ENCODE measurements around the gene RUBCNL. TPM values are rescaled to one million over a fixed set of nuclear protein-coding genes. Genes with fewer than 3 reads are reported as not detected.

The RUBCNL gene
- total and polyA plus RNA-seq, 9 of the 15 experiments (the other 6 are each of a cell fraction or from before 2014, with no cell fraction given): 0.04 to 0.35 (median 0.12) TPM; not detected in 3

DNA sequence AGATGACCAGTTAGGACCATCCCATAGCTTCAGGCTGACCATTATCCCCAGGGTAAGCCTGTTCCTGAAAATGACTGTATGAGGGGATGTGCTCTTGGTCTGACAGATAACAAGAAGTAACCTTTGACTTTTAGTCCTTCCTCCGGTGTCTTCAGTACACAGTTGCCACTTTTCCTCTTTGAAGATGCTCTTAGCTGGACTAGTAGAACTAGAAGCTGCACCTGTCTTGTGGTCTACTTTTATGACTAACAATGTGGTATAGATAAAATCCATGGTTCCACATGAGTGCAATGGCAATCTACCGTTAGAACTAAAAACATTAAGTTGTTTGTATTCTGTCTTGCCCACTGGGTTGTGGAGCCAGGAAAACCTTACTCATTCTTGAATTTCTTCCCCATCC is 5.9 kb upstream of the RUBCNL start:
- Histone ChIP-seq H3K79me2 (ENCODE audit: control insufficient read depth, insufficient read depth, low read length) (no peaks in the 10 kb centered on the region), H4K20me1 (replicated peaks; ENCODE audit: control insufficient read depth, insufficient read depth, low read length) (no peaks in the 10 kb centered on the region), H3K36me3 (ENCODE audit: control insufficient read depth, insufficient read depth, low read length) (no peaks in the 10 kb centered on the region), H3K4me3 (no peak overlapping the region), H3K9me3 (replicated peaks; ENCODE audit: control insufficient read depth, insufficient read depth, low read depth, low read length) (no peaks in the 10 kb centered on the region), H2AFZ (ENCODE audit: low read depth, low read length) (no peak overlapping the region), H3K4me1 (replicated peaks in 1 of 2; ENCODE audit: control insufficient read depth in 2 of 2, insufficient read depth in 2 of 2, low read length in 2 of 2) (no peaks in the 10 kb centered on the region), H3K9me1 (ENCODE audit: control insufficient read depth, insufficient read depth, low read length) (no peaks in the 10 kb centered on the region), H3K27me3 (ENCODE audit: control insufficient read depth in 2 of 2, insufficient read depth in 2 of 2, low read length in 2 of 2) (peaks cover 0 to 4% of the 10 kb centered on the region in 2 experiments; a peak in 2 of 5 replicates), H3K9ac (ENCODE audit: insufficient read depth in 1 of 2, low read depth in 2 of 2, low read length in 2 of 2) (no peak overlapping the region), H3K4me2 (ENCODE audit: insufficient read depth, low read length) (no peak overlapping the region), H3K27ac (ENCODE audit: extremely low read depth, low read depth, low read length) (no peak overlapping the region)
- ChIA-PET CTCF (ENCODE audit: low intra/inter-chr PET ratio) (no interaction called here), POLR2A (no interaction called here)
- no peak for ATAC-seq
- in situ Hi-C loops (cut with MboI) (no loop called here), intact Hi-C loops (cut with micrococcal nuclease) (no loop called here)
- no peak for FAIRE-seq
- DNase-seq (ENCODE audit: extremely low read depth in 1 of 4, low spot score in 3 of 4): no peak
- 0% methylated on average over 2 of the region's 2 CpGs for WGBS (ENCODE audit: insufficient coverage, low coverage, missing lambda C conversion rate)
- TF ChIP-seq ZNF282 (CRISPR knock-in tag; IDR thresholded peaks at IDR 0.05) (no peak), ZNF23 (CRISPR knock-in tag; IDR thresholded peaks at IDR 0.05) (no peak)
- BruUV-seq (replicated peaks): no TSS peak

- Histone ChIP-seq H3K36me3 (ENCODE audit: control insufficient read depth, insufficient read depth, low read length) (no peaks in the 10 kb centered on the region), H3K27me3 (ENCODE audit: control insufficient read depth in 2 of 2, insufficient read depth in 2 of 2, low read length in 2 of 2) (peaks cover 16 to 21% of the 10 kb centered on the region in 2 experiments; a peak in 4 of 5 replicates), H3K4me3 (no peak overlapping the region), H3K4me1 (replicated peaks in 1 of 2; ENCODE audit: control insufficient read depth in 2 of 2, insufficient read depth in 2 of 2, low read length in 2 of 2) (peaks cover 0 to 6% of the 10 kb centered on the region in 2 experiments; a peak in 2 of 5 replicates), H2AFZ (ENCODE audit: low read depth, low read length) (no peak overlapping the region), H3K9me3 (replicated peaks; ENCODE audit: control insufficient read depth, insufficient read depth, low read depth, low read length) (no peaks in the 10 kb centered on the region), H4K20me1 (replicated peaks; ENCODE audit: control insufficient read depth, insufficient read depth, low read length) (no peaks in the 10 kb centered on the region), H3K27ac (ENCODE audit: extremely low read depth, low read depth, low read length) (no peak overlapping the region), H3K9ac (ENCODE audit: insufficient read depth in 1 of 2, low read depth in 2 of 2, low read length in 2 of 2) (no peak overlapping the region), H3K4me2 (ENCODE audit: insufficient read depth, low read length) (no peak overlapping the region), H3K9me1 (ENCODE audit: control insufficient read depth, insufficient read depth, low read length) (no peaks in the 10 kb centered on the region), H3K79me2 (ENCODE audit: control insufficient read depth, insufficient read depth, low read length) (no peaks in the 10 kb centered on the region)
- in situ Hi-C loops (cut with MboI) (no loop called here), intact Hi-C loops (cut with micrococcal nuclease) (loop anchor here (10.0 kb wide), 1 partner anchor 65 kb away; no protein-coding TSS in a partner anchor)
- ChIA-PET CTCF (ENCODE audit: low intra/inter-chr PET ratio) (no interaction called here), POLR2A (interaction anchor here (0.7 to 1.1 kb wide), 2 partner anchors 12 to 132 kb away, joined by 3 read pairs; no protein-coding TSS in a partner anchor)
- no TSS peak for BruUV-seq (replicated peaks)
- WGBS (ENCODE audit: insufficient coverage, low coverage, missing lambda C conversion rate): 1% methylated on average over 7 of the region's 9 CpGs
- DNase-seq (ENCODE audit: extremely low read depth in 1 of 4, low spot score in 3 of 4): no peak
- no peak for ATAC-seq
- FAIRE-seq: no peak
- no peak for TF ChIP-seq NR3C1 (CRISPR knock-in tag; IDR thresholded peaks at IDR 0.05)
- no peak for TF ChIP-seq NRF1 (conservative IDR thresholded peaks at IDR 0.05 in 1 of 2, IDR thresholded peaks at IDR 0.05 in 1 of 2)
- no peak for TF ChIP-seq NFIC (IDR thresholded peaks at IDR 0.05)
- TF ChIP-seq ZSCAN29 (IDR thresholded peaks at IDR 0.05): no peak
- no peak for TF ChIP-seq ZFP91 (CRISPR knock-in tag; IDR thresholded peaks at IDR 0.05)
- TF ChIP-seq ID3 (CRISPR knock-in tag; IDR thresholded peaks at IDR 0.05): no peak
- no peak for TF ChIP-seq ID3 (tag; IDR thresholded peaks at IDR 0.05)
- no peak for TF ChIP-seq ZNF12 (CRISPR knock-in tag; IDR thresholded peaks at IDR 0.05)
- TF ChIP-seq, protein P1, sequence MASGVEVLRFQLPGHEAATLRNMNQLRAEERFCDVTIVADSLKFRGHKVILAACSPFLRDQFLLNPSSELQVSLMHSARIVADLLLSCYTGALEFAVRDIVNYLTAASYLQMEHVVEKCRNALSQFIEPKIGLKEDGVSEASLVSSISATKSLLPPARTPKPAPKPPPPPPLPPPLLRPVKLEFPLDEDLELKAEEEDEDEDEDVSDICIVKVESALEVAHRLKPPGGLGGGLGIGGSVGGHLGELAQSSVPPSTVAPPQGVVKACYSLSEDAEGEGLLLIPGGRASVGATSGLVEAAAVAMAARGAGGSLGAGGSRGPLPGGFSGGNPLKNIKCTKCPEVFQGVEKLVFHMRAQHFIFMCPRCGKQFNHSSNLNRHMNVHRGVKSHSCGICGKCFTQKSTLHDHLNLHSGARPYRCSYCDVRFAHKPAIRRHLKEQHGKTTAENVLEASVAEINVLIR (CRISPR knock-in tag; IDR thresholded peaks at IDR 0.05): no peak
Observed at GRCh38 chr13:46389457-46390451, 2.7 kb upstream of the RUBCNL start.

All from K562 (cell line).